Testis (tissue), 3 donors: Measurements from ENCODE around the gene NXNL1. TPM values are rescaled to one million over a fixed set of nuclear protein-coding genes. Genes with fewer than 3 reads are reported as not detected.

Source experiments
- DNase-seq: peaks from one replicate; pipeline ENCODE4 v3.0.0-alpha.2; 2019
- H3K27ac ChIP-seq, 2 donors: fragments of 200-600 bp; sonication (generic); one replicate each; pipeline ENCODE4 v1.5.1; 2019
- H3K27me3 ChIP-seq: fragments of 200-600 bp; sonication (generic); one replicate; pipeline ENCODE4 v1.5.1; 2019
- H3K36me3 ChIP-seq: fragments of 200-600 bp; sonication (generic); one replicate; pipeline ENCODE4 v1.5.1; 2017; ENCODE audit warnings: low read depth; ENCODE audit errors: missing control alignments
- H3K4me1 ChIP-seq: fragments of 200-600 bp; sonication (generic); one replicate; pipeline ENCODE4 v1.5.1; 2019
- H3K4me3 ChIP-seq, 2 donors: fragments of 200-600 bp; sonication (generic); one replicate each; pipeline ENCODE4 v1.5.1; 2017 to 2019
- H3K9me3 ChIP-seq: fragments of 200-600 bp; sonication (generic); one replicate; pipeline ENCODE4 v1.5.1; 2017
- CTCF ChIP-seq, 3 experiments: fragments of 450-650 bp in 2 of 3; fragments of 200-600 bp in 1 of 3; sonication (generic) in 1 of 3; IDR thresholded peaks; one replicate each; pipeline ENCODE4 v1.5.1; 2016 to 2019; ENCODE audit warnings: antibody characterized with exemption in 3 of 3, mild to moderate bottlenecking in 2 of 3, moderate library complexity in 1 of 3
- POLR2A ChIP-seq: fragments of 450-650 bp; IDR thresholded peaks from one replicate; pipeline ENCODE4 v1.6.1; 2017; ENCODE audit warnings: antibody characterized with exemption, mild to moderate bottlenecking, moderate library complexity
- WGBS, 2 donors: methylation state at CpG; one replicate each; pipeline ENCODE4 v1.1.5; 2018; 5-methylcytosine and 5-hydroxymethylcytosine counted together
- intact Hi-C: fragments of 100-400 bp; cut with DNase I; formaldehyde crosslinking; loops from one replicate; pipeline ENCODE4 v1.15.1; 2023; ENCODE audit warnings: low total_unique reads
- polyA plus RNA-seq: library from polyadenylated mRNA; stranded (reverse); fragments of 350-450 nt; fragmentation: Illumina TruSeq; extraction: RNeasy Lipid Tissue Mini Kit (QIAGEN cat#74804); gene quantifications from one replicate; pipeline ENCODE4 v1.2.3, GENCODE V29; 2014; ENCODE audit warnings: low read depth, low replicate concordance; ENCODE audit not compliant: insufficient read depth
- total RNA-seq, 2 donors: library from RNA; depleted of rRNA; stranded (reverse); fragments of >200 nt; gene quantifications; one replicate each; pipeline ENCODE4 v1.2.3, GENCODE V29; 2016

NXNL1 gene
- total and polyA plus RNA-seq, 3 donors from 2014 or later = 0.87 TPM; not detected in 2

GRCh38 chr19:17445526-17446165 lies 15.1 kb downstream of the NXNL1 start:
- Histone ChIP-seq H3K9me3 (no peaks in the 10 kb centered on the region), H3K27me3 (no peaks in the 10 kb centered on the region), H3K36me3 (no peaks in the 10 kb centered on the region), H3K4me3 (no peak overlapping the region), H3K4me1 (peaks cover 5% of the 10 kb centered on the region), H3K27ac (no peak overlapping the region)
- no peak for DNase-seq
- intact Hi-C loops = no loop called here
- 92 to 97% methylated on average over 1 of the region's 1 CpG for WGBS, 2 donors
- TF ChIP-seq CTCF (IDR thresholded peaks at IDR 0.05) (no peak), POLR2A (no peak)

- TF ChIP-seq CTCF (IDR thresholded peaks at IDR 0.05) = peak in 1 of 3 experiments; percentile 18
- TF ChIP-seq POLR2A = no peak
- H3K4me3 ChIP-seq = no peak overlapping the region
- no peak overlapping the region for H3K27ac ChIP-seq
- DNase-seq = peak; percentile 43
- 27 to 55% methylated on average over 8 of the region's 8 CpGs for WGBS, 2 donors
- H3K27me3 ChIP-seq = no peaks in the 10 kb centered on the region
- no peaks in the 10 kb centered on the region for H3K4me1 ChIP-seq
- intact Hi-C loops = no loop called here
- H3K36me3 ChIP-seq = no peaks in the 10 kb centered on the region
- H3K9me3 ChIP-seq = no peaks in the 10 kb centered on the region
Measured at GRCh38 chr19:17441241-17442021, 19.3 kb downstream of the NXNL1 start.

DNA sequence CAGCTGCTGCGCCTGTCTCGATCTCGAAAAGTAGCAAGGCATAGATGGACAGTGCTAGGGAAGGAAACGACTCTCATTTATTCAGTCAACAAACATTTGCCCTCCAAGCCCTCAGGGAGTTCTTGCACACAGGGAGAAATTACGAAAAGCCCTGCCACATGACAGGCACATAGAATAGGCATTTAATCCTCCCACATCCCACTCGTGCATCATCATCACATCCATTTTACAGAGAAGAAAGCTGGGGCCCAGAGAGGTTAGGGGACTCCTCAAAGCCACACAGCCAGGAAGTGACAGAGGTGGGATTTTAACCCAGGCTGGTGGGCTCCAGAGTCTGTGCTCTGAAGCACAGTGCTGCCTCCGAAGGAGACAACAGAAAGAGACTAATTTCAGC lies 23.9 kb downstream of the NXNL1 start:
- H3K36me3 ChIP-seq = no peaks in the 10 kb centered on the region
- TF ChIP-seq POLR2A (no peak), CTCF (IDR thresholded peaks at IDR 0.05) (no peak)
- no peak for DNase-seq
- no peak overlapping the region for H3K27ac ChIP-seq
- intact Hi-C loops = no loop called here
- no peaks in the 10 kb centered on the region for H3K9me3 ChIP-seq
- no peaks in the 10 kb centered on the region for H3K27me3 ChIP-seq
- H3K4me3 ChIP-seq = no peak overlapping the region
- 88 to 90% methylated on average over 7 of the region's 7 CpGs for WGBS, 2 donors
- no peaks in the 10 kb centered on the region for H3K4me1 ChIP-seq

- Histone ChIP-seq H3K36me3 (no peaks in the 10 kb centered on the region), H3K27me3 (no peaks in the 10 kb centered on the region), H3K4me1 (no peaks in the 10 kb centered on the region), H3K9me3 (no peaks in the 10 kb centered on the region), H3K4me3 (no peak overlapping the region), H3K27ac (no peak overlapping the region)
- intact Hi-C loops = no loop called here
- 97% methylated on average over 9 to 25 of the region's 25 CpGs for WGBS, 2 donors
- DNase-seq = no peak
- TF ChIP-seq CTCF (IDR thresholded peaks at IDR 0.05) (no peak), POLR2A (no peak)
Measured at GRCh38 chr19:17436094-17436873, 24.4 kb downstream of the NXNL1 start.
